H9 (cell line): Measurements from ENCODE around the gene FHIT. TPM values are rescaled to one million over a fixed set of nuclear protein-coding genes. Genes with fewer than 3 reads are reported as not detected.

Experiments
- DNase-seq: peaks from one replicate; pipeline ENCODE4 v3.0.0-alpha.2; 2017
- H2AFZ ChIP-seq: one replicate; pipeline ENCODE4 v1.6.1; 2013; ENCODE audit warnings: mild to moderate bottlenecking, low read length, control low read depth, moderate library complexity
- H2AK5ac ChIP-seq: 2 replicates; pipeline ENCODE4 v1.6.1; 2013; ENCODE audit warnings: low read length, control low read depth, mixed read lengths; ENCODE audit not compliant: insufficient read length
- H2BK120ac ChIP-seq: one replicate; pipeline ENCODE4 v1.6.1; 2013; ENCODE audit warnings: low read depth, mild to moderate bottlenecking, low read length, control low read depth, inconsistent platforms; ENCODE audit not compliant: poor library complexity, severe bottlenecking
- H2BK12ac ChIP-seq: 2 replicates; pipeline ENCODE4 v1.6.1; 2013; ENCODE audit warnings: low read length, control low read depth, mixed read lengths, low read depth; ENCODE audit not compliant: insufficient read length
- H2BK15ac ChIP-seq: 2 replicates; pipeline ENCODE4 v1.6.1; 2013; ENCODE audit warnings: low read depth, low read length, control low read depth
- H2BK20ac ChIP-seq: one replicate; pipeline ENCODE4 v1.6.1; 2013; ENCODE audit warnings: low read depth, mild to moderate bottlenecking, low read length, control low read depth, inconsistent platforms; ENCODE audit not compliant: poor library complexity, severe bottlenecking
- H2BK5ac ChIP-seq: 2 replicates; pipeline ENCODE4 v1.6.1; 2013; ENCODE audit warnings: low read length, control low read depth, mixed read lengths; ENCODE audit not compliant: insufficient read length
- H3K14ac ChIP-seq: 2 replicates; pipeline ENCODE4 v1.6.1; 2013; ENCODE audit warnings: low read length, control low read depth; ENCODE audit not compliant: insufficient read depth
- H3K18ac ChIP-seq: 2 replicates; pipeline ENCODE4 v1.6.1; 2013; ENCODE audit warnings: low read depth, mild to moderate bottlenecking, mixed read lengths, low read length, control low read depth; ENCODE audit not compliant: insufficient read length
- H3K23ac ChIP-seq: 2 replicates; pipeline ENCODE4 v1.6.1; 2013; ENCODE audit warnings: low read length, control low read depth, mixed read lengths, low read depth; ENCODE audit not compliant: insufficient read length
- H3K23me2 ChIP-seq: 2 replicates; pipeline ENCODE4 v1.6.1; 2013; ENCODE audit warnings: low read depth, mild to moderate bottlenecking, mixed read lengths, low read length, control low read depth; ENCODE audit not compliant: insufficient read length, poor library complexity, severe bottlenecking
- H3K27ac ChIP-seq: 2 replicates; pipeline ENCODE4 v1.5.1; 2013; ENCODE audit warnings: low read length, control low read depth, mixed read lengths, low read depth; ENCODE audit not compliant: insufficient read length
- H3K27me3 ChIP-seq: 2 replicates; pipeline ENCODE4 v1.6.1; 2013; ENCODE audit warnings: low read length, control low read depth, inconsistent platforms; ENCODE audit not compliant: insufficient read depth
- H3K4ac ChIP-seq: 2 replicates; pipeline ENCODE4 v1.6.1; 2013; ENCODE audit warnings: low read depth, mild to moderate bottlenecking, control low read depth, inconsistent platforms, low read length, moderate library complexity
- H3K4me1 ChIP-seq: 2 replicates; pipeline ENCODE4 v1.6.1; 2013; ENCODE audit warnings: low read length, control low read depth, inconsistent platforms; ENCODE audit not compliant: insufficient read depth
- H3K4me2 ChIP-seq: 2 replicates; pipeline ENCODE4 v1.6.1; 2013; ENCODE audit warnings: low read length, control low read depth, mixed read lengths; ENCODE audit not compliant: insufficient read length, insufficient read depth
- H3K56ac ChIP-seq: 2 replicates; pipeline ENCODE4 v1.6.1; 2013; ENCODE audit warnings: low read depth, mild to moderate bottlenecking, mixed read lengths, low read length, control low read depth; ENCODE audit not compliant: insufficient read length
- H3K79me1 ChIP-seq: 2 replicates; pipeline ENCODE4 v1.6.1; 2013; ENCODE audit warnings: low read depth, mild to moderate bottlenecking, moderate library complexity, low read length, control low read depth, inconsistent platforms; ENCODE audit not compliant: insufficient read depth, poor library complexity, severe bottlenecking
- H3K79me2 ChIP-seq: 2 replicates; pipeline ENCODE4 v1.6.1; 2013; ENCODE audit warnings: low read length, control low read depth, inconsistent platforms; ENCODE audit not compliant: insufficient read depth
- H3K9ac ChIP-seq: 2 replicates; pipeline ENCODE4 v1.6.1; 2013; ENCODE audit warnings: low read length, control low read depth, mixed read lengths; ENCODE audit not compliant: insufficient read length; ENCODE audit errors: extremely low read depth
- H3K9me3 ChIP-seq: one replicate; pipeline ENCODE4 v1.6.1; 2013; ENCODE audit warnings: low read depth, low read length, inconsistent platforms; ENCODE audit not compliant: control insufficient read depth
- H3T11ph ChIP-seq: one replicate; pipeline ENCODE4 v1.6.1; 2013; ENCODE audit warnings: mild to moderate bottlenecking, low read length, control low read depth, inconsistent platforms
- H4K20me1 ChIP-seq: one replicate; pipeline ENCODE4 v1.6.1; 2013; ENCODE audit not compliant: control insufficient read depth, insufficient read length, insufficient read depth
- H4K5ac ChIP-seq: 2 replicates; pipeline ENCODE4 v1.6.1; 2013; ENCODE audit warnings: low read depth, mild to moderate bottlenecking, mixed read lengths, low read length, control low read depth; ENCODE audit not compliant: insufficient read length
- H4K8ac ChIP-seq: replicated peaks from 2 replicates; pipeline ENCODE4 v1.6.1; 2013; ENCODE audit warnings: low read length, control low read depth, mixed read lengths, low read depth; ENCODE audit not compliant: insufficient read length
- H4K91ac ChIP-seq: 2 replicates; pipeline ENCODE4 v1.6.1; 2013; ENCODE audit warnings: low read depth, mild to moderate bottlenecking, moderate library complexity, mixed read lengths, low read length, control low read depth; ENCODE audit not compliant: insufficient read length
- H3K27ac Mint-ChIP-seq, 3 experiments: 2 replicates in 2 of 3; 3 replicates in 1 of 3; pipeline ENCODE4 v1.8.0; 2020 to 2021; ENCODE audit warnings: mixed read lengths in 3 of 3, mild to moderate bottlenecking in 1 of 3, moderate library complexity in 1 of 3
- H3K27me3 Mint-ChIP-seq: 2 replicates; pipeline ENCODE4 v1.8.0; 2021; ENCODE audit warnings: low read depth, mild to moderate bottlenecking, moderate library complexity, mixed read lengths
- H3K36me3 Mint-ChIP-seq, 3 experiments: 2 replicates in 2 of 3; 3 replicates in 1 of 3; pipeline ENCODE4 v1.8.0; 2020 to 2021; ENCODE audit warnings: low read depth in 3 of 3, mixed read lengths in 3 of 3; ENCODE audit not compliant: insufficient read depth in 1 of 3
- H3K4me1 Mint-ChIP-seq, 2 experiments: 2 replicates each; pipeline ENCODE4 v1.8.0; 2020; ENCODE audit warnings: mixed read lengths in 2 of 2
- H3K4me3 Mint-ChIP-seq, 2 experiments: 2 replicates in 1 of 2; 3 replicates in 1 of 2; pipeline ENCODE4 v1.8.0; 2020 to 2021; ENCODE audit warnings: mild to moderate bottlenecking in 2 of 2, mixed read lengths in 2 of 2, moderate library complexity in 1 of 2
- H3K9me3 Mint-ChIP-seq, 2 experiments: 2 replicates in 1 of 2; 3 replicates in 1 of 2; pipeline ENCODE4 v1.8.0; 2020; ENCODE audit warnings: mild to moderate bottlenecking in 2 of 2, mixed read lengths in 2 of 2, moderate library complexity in 1 of 2
- WGBS: extraction: QIAGEN DNeasy Blood & Tissue Kit; methylation state at CpG from one replicate; pipeline ENCODE4 v1.1.7; 2013; ENCODE audit warnings: missing lambda C conversion rate, low lambda C conversion rate, mixed read lengths; ENCODE audit not compliant: insufficient read length; ENCODE audit errors: extremely low coverage; 5-methylcytosine and 5-hydroxymethylcytosine counted together
- total RNA-seq: library from RNA; stranded (reverse); gene quantifications from 2 replicates; pipeline ENCODE4 v1.2.1, GENCODE V29; 2021
- TF ChIP-seq, protein P1 (sequence below): fragments of 200-600 bp; sonication (generic); conservative IDR thresholded peaks from 3 replicates; pipeline ENCODE4 v1.8.0; 2021; ENCODE audit warnings: antibody characterized with exemption, mild to moderate bottlenecking

The FHIT gene
- total RNA-seq, 1 experiment from 2014 or later = 3.0 TPM

DNA sequence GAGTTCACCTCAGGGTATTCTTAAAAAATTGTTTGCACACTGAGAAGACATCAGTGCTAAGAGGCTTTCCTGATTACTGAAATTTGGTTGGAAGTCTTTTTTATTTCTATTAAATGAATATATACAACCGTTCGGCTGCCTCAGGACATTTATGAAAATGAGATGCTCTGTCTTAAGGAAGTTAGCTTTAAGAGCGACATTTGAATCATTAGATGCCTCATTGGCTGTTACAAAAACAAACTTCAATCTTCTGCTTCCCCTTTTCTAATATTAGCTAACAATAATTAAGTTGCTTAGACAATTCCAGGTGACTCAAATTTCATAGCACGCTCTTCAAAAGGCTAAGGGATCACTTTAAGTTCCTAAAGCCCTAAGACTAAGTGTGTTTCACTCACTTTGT is 673.7 kb downstream of the FHIT start:
- Histone ChIP-seq H3K18ac (no peak overlapping the region), H4K91ac (no peak overlapping the region), H3K79me2 (no peaks in the 10 kb centered on the region), H2BK15ac (no peak overlapping the region), H3K9ac (no peak overlapping the region), H3K27me3 (no peaks in the 10 kb centered on the region), H2BK20ac (no peak overlapping the region), H3K4me1 (peaks cover 2% of the 10 kb centered on the region; the same call in 1 of the 2 replicates), H4K20me1 (no peaks in the 10 kb centered on the region), H3K23me2 (no peaks in the 10 kb centered on the region), H3K4me2 (no peak overlapping the region), H3K23ac (no peak overlapping the region), H3K4ac (no peak overlapping the region), H3K56ac (no peak overlapping the region), H3K79me1 (no peaks in the 10 kb centered on the region), H3K14ac (no peak overlapping the region), H2BK12ac (no peak overlapping the region), H2BK5ac (no peak overlapping the region), H2AK5ac (no peak overlapping the region), H2BK120ac (no peak overlapping the region), H2AFZ (no peak overlapping the region), H3K27ac (no peak overlapping the region), H3K9me3 (no peaks in the 10 kb centered on the region), H4K8ac (no peak overlapping the region), H4K5ac (no peak overlapping the region), H3T11ph (no peak overlapping the region)
- Mint-ChIP-seq H3K4me1 (peaks cover 50% of the 10 kb centered on the region in 2 experiments), H3K27me3 (peaks cover 11% of the 10 kb centered on the region), H3K9me3 (no peaks in the 10 kb centered on the region), H3K4me3 (no peak overlapping the region), H3K36me3 (no peaks in the 10 kb centered on the region), H3K27ac (no peak overlapping the region)
- TF ChIP-seq, protein P1, sequence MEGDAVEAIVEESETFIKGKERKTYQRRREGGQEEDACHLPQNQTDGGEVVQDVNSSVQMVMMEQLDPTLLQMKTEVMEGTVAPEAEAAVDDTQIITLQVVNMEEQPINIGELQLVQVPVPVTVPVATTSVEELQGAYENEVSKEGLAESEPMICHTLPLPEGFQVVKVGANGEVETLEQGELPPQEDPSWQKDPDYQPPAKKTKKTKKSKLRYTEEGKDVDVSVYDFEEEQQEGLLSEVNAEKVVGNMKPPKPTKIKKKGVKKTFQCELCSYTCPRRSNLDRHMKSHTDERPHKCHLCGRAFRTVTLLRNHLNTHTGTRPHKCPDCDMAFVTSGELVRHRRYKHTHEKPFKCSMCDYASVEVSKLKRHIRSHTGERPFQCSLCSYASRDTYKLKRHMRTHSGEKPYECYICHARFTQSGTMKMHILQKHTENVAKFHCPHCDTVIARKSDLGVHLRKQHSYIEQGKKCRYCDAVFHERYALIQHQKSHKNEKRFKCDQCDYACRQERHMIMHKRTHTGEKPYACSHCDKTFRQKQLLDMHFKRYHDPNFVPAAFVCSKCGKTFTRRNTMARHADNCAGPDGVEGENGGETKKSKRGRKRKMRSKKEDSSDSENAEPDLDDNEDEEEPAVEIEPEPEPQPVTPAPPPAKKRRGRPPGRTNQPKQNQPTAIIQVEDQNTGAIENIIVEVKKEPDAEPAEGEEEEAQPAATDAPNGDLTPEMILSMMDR = no peak
- no peak for DNase-seq
- WGBS = no CpG with 5 or more reads among the region's 4 CpGs
